Effector memory CD8-positive, alpha-beta T cell (primary cell): ENCODE results near the gene ANKRD49.

Source experiments
- ATAC-seq: fragments of 150-1000 bp; cut with Tn5 transposase; replicated peaks from 2 replicates; pipeline ENCODE4 v1.10.0; 2021; ENCODE audit warnings: mild to moderate bottlenecking, moderate library complexity
- DNase-seq, 3 experiments: peaks; one replicate each; pipeline ENCODE4 v3.0.0; 2021
- H3K27ac Mint-ChIP-seq, 2 donors: one replicate each; pipeline ENCODE4 v1.8.0; 2022; ENCODE audit warnings: mild to moderate bottlenecking in 2 of 2, mixed read lengths in 2 of 2, moderate library complexity in 2 of 2
- H3K27me3 Mint-ChIP-seq, 2 donors: one replicate each; pipeline ENCODE4 v1.8.0; 2022; ENCODE audit warnings: mixed read lengths in 2 of 2
- H3K36me3 Mint-ChIP-seq: one replicate; pipeline ENCODE4 v1.8.0; 2022; ENCODE audit warnings: mild to moderate bottlenecking, moderate library complexity, mixed read lengths; ENCODE audit not compliant: insufficient read depth
- H3K4me1 Mint-ChIP-seq, 2 donors: one replicate each; pipeline ENCODE4 v1.8.0; 2022; ENCODE audit warnings: low read depth in 2 of 2, mixed read lengths in 2 of 2
- H3K4me3 Mint-ChIP-seq, 2 donors: one replicate each; pipeline ENCODE4 v1.8.0; 2022; ENCODE audit warnings: mild to moderate bottlenecking in 2 of 2, mixed read lengths in 2 of 2, moderate library complexity in 2 of 2
- H3K9me3 Mint-ChIP-seq, 2 donors: one replicate each; pipeline ENCODE4 v1.8.0; 2022; ENCODE audit warnings: mixed read lengths in 2 of 2

Gene ANKRD49

GRCh38 chr11:94537031-94537600 is 43.3 kb downstream of the ANKRD49 start:
- Mint-ChIP-seq H3K27ac (no peak overlapping the region), H3K36me3 (no peaks in the 10 kb centered on the region), H3K4me3 (no peak overlapping the region), H3K9me3 (no peaks in the 10 kb centered on the region), H3K4me1 (no peaks in the 10 kb centered on the region), H3K27me3 (peaks cover 42 to 50% of the 10 kb centered on the region in 2 donors)
- no peak for DNase-seq
- ATAC-seq: no peak

- no peak overlapping the region for H3K4me3 Mint-ChIP-seq
- ATAC-seq (no peak), DNase-seq (no peak)
- no peaks in the 10 kb centered on the region for H3K9me3 Mint-ChIP-seq
- peaks cover 24 to 36% of the 10 kb centered on the region in 2 donors for H3K27me3 Mint-ChIP-seq
- no peak overlapping the region for H3K27ac Mint-ChIP-seq
- H3K36me3 Mint-ChIP-seq: peaks cover 5% of the 10 kb centered on the region
- peaks cover 8 to 11% of the 10 kb centered on the region in 2 donors for H3K4me1 Mint-ChIP-seq
These were observed 45.6 kb downstream of the ANKRD49 start for GRCh38 chr11:94539420-94539819.

DNA sequence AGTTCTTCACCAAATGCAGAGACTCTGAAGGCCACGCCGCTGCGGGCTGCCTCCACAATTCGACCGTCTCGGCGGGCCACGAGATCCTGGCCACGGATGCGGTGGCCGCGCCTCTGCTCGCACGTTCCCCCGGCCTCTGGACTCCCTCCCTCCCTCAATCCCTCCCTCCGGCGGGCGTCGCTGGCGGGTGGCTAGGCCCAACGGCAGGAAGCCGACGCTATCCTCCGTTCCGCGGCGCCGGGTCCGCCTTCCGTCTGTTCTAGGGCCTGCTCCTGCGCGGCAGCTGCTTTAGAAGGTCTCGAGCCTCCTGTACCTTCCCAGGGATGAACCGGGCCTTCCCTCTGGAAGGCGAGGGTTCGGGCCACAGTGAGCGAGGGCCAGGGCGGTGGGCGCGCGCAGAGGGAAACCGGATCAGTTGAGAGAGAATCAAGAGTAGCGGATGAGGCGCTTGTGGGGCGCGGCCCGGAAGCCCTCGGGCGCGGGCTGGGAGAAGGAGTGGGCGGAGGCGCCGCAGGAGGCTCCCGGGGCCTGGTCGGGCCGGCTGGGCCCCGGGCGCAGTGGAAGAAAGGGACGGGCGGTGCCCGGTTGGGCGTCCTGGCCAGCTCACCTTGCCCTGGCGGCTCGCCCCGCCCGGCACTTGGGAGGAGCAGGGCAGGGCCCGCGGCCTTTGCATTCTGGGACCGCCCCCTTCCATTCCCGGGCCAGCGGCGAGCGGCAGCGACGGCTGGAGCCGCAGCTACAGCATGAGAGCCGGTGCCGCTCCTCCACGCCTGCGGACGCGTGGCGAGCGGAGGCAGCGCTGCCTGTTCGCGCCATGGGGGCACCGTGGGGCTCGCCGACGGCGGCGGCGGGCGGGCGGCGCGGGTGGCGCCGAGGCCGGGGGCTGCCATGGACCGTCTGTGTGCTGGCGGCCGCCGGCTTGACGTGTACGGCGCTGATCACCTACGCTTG is 50.2 kb downstream of the ANKRD49 start, which contains the start of gene FUT4:
TSS of gene FUT4 (plus strand) at position 227 of the 951 bp plus-strand sequence. CDS start at position 440, 213 bp downstream.
- ATAC-seq (peak; percentile 73), DNase-seq (peak; percentile 46 to 66 (median 48))
- Mint-ChIP-seq H3K27me3 (peaks cover 0 to 14% of the 10 kb centered on the region in 2 donors), H3K27ac (peak within 1 kb of the TSS; percentile 95 to 99), H3K36me3 (peaks cover 5% of the 10 kb centered on the region), H3K9me3 (no peaks in the 10 kb centered on the region), H3K4me1 (peaks cover 31 to 36% of the 10 kb centered on the region in 2 donors), H3K4me3 (peak within 1 kb of the TSS; percentile 92 to 97)

GRCh38 chr11:94544646-94545263 is 51.0 kb downstream of the ANKRD49 start:
- Mint-ChIP-seq H3K4me1 (peaks cover 31 to 41% of the 10 kb centered on the region in 2 donors), H3K27me3 (peaks cover 0 to 6% of the 10 kb centered on the region in 2 donors), H3K27ac (peak overlapping the region; percentile 71 to 83), H3K36me3 (peaks cover 5% of the 10 kb centered on the region), H3K9me3 (no peaks in the 10 kb centered on the region), H3K4me3 (peak overlapping the region; percentile 92 to 97)
- DNase-seq: no peak
- ATAC-seq: no peak

GRCh38 chr11:94545264-94546161 is 51.7 kb downstream of the ANKRD49 start:
- H3K4me3 Mint-ChIP-seq: peak overlapping the region; percentile 92 to 97
- H3K4me1 Mint-ChIP-seq: peaks cover 33 to 44% of the 10 kb centered on the region in 2 donors
- peaks cover 5% of the 10 kb centered on the region for H3K36me3 Mint-ChIP-seq
- no peaks in the 10 kb centered on the region for H3K27me3 Mint-ChIP-seq
- H3K27ac Mint-ChIP-seq: peak overlapping the region; percentile 71 to 83
- no peaks in the 10 kb centered on the region for H3K9me3 Mint-ChIP-seq
- ATAC-seq (no peak), DNase-seq (no peak)

- DNase-seq (no peak), ATAC-seq (no peak)
- H3K27me3 Mint-ChIP-seq: no peaks in the 10 kb centered on the region
- peaks cover 33 to 46% of the 10 kb centered on the region in 2 donors for H3K4me1 Mint-ChIP-seq
- peaks cover 5% of the 10 kb centered on the region for H3K36me3 Mint-ChIP-seq
- H3K27ac Mint-ChIP-seq: peak overlapping the region; percentile 71 to 83
- H3K4me3 Mint-ChIP-seq: peak overlapping the region; percentile 92 to 97
- no peaks in the 10 kb centered on the region for H3K9me3 Mint-ChIP-seq
These were observed 52.3 kb downstream of the ANKRD49 start for GRCh38 chr11:94546162-94546470.

- ATAC-seq: no peak
- Mint-ChIP-seq H3K36me3 (peaks cover 5% of the 10 kb centered on the region), H3K27me3 (no peaks in the 10 kb centered on the region), H3K4me1 (peaks cover 33 to 46% of the 10 kb centered on the region in 2 donors), H3K27ac (no peak overlapping the region), H3K9me3 (no peaks in the 10 kb centered on the region), H3K4me3 (peak overlapping the region; percentile 13 to 92)
- no peak for DNase-seq
These were observed 53.1 kb downstream of the ANKRD49 start for GRCh38 chr11:94546886-94547285.

- no peak for ATAC-seq
- H3K4me1 Mint-ChIP-seq: peaks cover 22 to 38% of the 10 kb centered on the region in 2 donors
- DNase-seq: no peak
- no peaks in the 10 kb centered on the region for H3K36me3 Mint-ChIP-seq
- no peak overlapping the region for H3K27ac Mint-ChIP-seq
- no peaks in the 10 kb centered on the region for H3K9me3 Mint-ChIP-seq
- no peaks in the 10 kb centered on the region for H3K27me3 Mint-ChIP-seq
- H3K4me3 Mint-ChIP-seq: peak overlapping the region in 1 of 2 donors; percentile 12
These were observed 55.4 kb downstream of the ANKRD49 start for GRCh38 chr11:94549146-94549545.
